HG02623 (cell line): ENCODE measurements around the gene DPF3.

Experiments
- ATAC-seq: cut with Tn5 transposase; IDR thresholded peaks from one replicate; pipeline ENCODE4 v1.9.1; 2021; ENCODE audit warnings: moderate library complexity; ENCODE audit not compliant: unreplicated experiment

DPF3 gene

DNA sequence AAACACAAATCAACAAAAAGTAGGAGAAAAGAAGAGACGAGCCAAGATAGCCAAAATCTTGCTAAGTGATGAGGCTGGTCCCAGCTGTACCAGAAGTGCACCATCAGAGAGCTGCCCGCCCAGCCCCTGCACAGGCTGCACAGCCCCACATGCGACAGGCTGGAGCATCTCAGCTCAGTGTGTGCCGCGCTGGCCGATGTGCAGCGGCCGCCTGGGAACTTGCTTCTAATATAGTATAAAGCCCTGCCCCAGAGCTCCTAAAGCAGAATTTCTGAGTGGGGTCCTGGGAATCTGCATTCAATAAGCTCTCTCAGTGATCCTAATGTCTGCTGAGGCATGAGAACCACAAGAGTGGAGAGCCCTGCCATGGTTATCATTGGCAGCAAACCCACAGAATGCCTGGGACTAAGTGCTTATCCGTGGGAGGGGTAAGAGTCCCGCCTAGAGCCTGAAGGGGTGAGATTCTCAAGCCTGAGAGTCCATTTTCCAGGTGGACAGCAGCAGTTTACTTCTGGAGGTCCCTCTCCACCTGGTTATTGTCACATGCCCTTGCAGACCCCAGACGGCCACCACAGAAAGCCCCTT, 171.6 kb downstream of the DPF3 start:
- no peak for ATAC-seq

DNA sequence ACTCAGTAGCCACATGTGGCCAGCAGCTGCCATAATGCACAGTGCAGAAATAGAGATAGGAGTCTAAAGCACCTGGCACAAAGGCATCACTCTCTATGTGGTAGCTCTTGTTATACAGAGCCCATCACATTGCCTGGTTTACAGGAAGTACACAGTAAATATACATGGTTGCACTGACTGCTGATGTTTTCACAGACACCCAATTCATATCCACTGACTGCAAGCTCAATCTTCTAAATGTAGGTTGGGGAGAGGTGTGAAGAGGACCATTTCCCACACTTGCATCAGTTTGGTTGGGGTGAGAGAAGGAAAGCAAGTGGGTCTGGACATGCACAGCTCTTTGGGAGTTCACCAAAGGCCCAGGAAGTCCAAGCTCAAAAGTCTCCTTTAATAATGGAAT, 172.8 kb downstream of the DPF3 start:
- no peak for ATAC-seq

DNA sequence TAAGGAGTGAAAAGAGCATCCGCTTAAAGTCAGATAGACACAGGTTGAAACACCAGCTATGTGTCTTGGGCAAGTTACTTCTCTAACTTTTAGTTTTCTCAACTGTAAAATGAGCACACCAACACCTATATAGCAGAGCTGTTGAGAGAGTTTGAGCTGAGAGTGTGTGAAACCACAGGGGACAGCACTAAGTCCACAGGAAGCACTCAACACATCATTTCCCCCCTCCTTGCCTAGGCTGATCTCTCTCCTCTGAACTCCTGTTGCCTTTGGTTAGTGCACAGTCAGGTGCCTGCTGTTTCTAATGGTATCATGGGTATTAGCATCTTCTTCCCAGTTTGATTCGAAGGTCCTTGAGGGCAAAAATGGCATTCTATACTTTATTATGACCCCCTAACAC, 176.7 kb downstream of the DPF3 start:
- no peak for ATAC-seq

DNA sequence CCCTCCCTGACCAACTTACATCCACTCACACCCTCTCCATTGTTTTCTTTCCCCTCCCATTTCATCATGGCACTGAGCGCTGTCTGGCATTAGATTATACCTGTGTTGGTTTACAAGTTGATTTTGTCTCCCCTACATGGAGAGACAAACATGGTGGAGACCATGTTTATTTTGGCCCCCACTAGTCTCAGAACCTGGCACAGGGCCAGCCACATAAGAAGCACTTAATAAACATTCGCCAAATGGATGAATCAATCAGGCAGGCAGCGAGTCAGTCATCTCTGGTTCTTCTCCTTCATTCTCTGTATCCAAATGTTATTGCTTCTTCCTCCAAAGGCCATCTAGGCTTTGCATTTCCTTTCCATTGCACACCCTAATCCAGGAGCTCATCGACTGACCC, 177.4 kb downstream of the DPF3 start:
- no peak for ATAC-seq

DNA sequence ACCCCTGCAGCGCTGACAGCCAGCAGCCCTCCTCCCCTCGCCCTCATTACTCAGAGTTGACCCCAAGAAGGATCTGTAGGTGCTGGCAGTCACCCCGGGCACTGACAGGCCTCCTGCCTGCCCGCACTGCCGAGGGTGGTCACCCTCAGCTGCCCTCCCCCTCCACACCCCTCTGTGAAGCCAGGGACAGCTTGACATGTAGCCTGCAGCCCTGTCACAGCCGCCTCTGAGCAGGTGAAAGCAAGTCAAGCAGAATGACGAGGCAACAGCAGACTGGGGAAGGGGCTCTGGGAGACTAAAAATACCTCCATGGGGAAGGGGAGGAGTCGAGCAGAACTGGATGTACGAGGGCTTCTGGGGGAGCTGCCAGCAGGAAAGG, 178.1 kb downstream of the DPF3 start:
- no peak for ATAC-seq

DNA sequence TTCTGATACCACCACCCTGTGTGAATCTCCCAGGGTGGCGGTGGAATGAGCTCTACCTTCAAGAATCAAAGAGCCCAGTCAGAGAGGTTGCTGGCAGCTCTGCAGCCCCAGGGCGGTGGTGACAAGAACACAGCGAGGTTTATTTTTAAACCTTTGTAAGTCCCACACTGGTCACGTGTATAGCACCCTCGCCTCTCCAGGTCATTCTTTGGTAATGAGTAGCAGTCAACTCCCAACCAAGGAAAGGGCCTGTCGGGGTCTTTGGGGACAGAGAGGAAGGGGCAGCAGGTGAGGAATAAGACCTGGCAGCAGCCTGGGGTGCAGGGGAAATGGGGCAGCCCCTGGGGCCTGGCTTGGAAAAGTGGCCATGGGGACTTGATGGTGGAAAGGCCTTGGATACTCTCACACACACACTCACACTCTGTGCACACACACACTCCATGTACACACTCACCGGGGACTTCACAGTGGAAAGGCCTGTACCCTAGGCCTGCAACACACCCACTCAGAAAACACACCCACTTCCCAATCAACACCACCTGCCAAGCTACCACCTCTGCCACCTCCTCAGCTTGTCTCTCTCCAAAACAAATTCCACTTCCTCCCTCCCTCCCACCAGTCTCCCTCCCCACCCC, 178.6 kb downstream of the DPF3 start:
- ATAC-seq, result no peak

DNA sequence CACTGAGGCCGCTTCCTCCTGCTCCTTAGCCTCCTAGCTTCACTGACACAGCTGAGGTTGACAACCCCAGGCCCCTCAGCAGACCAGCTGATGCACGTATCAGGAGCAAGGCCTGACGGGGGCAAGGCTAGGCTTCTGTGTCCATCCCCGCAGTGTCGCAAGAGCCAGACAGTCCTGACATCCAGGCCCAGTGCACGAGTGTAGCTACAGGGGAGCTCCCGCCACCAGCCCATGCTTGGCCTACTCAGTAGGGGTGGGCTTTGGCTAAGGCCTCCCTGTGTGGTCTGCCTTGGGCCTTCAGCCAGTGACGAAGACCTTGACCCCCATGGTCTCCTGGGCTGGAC, 179.1 kb downstream of the DPF3 start:
- no peak for ATAC-seq

DNA sequence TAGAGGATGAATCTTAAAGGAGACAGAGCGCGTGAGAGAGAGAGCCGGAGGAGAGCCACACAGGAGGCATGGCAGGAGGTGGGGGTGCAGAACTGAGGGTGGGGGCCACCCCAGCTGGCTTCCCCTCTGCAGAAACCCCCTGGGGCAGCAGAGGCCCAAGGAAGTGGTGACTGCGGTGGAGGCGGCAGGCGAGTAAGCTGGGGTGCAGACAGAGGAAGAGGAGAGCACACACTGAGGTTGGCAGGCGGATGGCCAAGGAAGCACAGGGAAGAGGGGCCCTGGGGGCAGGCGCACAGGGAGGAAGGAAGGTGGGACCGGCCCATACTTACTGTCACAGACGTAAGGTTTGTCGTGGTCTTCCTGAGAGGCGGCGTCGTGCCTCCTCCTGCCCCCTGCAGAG, 179.8 kb downstream of the DPF3 start:
- no peak for ATAC-seq

DNA sequence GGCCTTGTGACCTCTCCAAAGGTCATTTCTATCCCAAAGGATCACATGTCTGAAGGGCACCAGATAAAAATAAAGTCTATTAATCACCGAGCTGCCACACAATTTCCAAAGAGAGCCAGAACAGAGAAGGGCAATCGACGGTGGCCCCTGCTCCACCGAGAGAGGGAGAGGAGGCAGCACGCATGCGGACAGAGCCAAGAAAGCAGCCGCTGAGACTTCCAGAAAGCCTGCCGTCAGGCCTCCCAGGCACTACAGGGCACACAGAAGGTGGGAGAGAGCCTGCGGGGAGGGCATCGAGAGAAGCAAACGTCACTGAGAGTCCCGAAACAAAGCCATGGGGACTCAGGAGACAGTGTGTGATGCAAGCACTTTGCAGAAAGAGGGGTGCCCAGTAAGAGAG, 182.0 kb downstream of the DPF3 start:
- no peak for ATAC-seq

DNA sequence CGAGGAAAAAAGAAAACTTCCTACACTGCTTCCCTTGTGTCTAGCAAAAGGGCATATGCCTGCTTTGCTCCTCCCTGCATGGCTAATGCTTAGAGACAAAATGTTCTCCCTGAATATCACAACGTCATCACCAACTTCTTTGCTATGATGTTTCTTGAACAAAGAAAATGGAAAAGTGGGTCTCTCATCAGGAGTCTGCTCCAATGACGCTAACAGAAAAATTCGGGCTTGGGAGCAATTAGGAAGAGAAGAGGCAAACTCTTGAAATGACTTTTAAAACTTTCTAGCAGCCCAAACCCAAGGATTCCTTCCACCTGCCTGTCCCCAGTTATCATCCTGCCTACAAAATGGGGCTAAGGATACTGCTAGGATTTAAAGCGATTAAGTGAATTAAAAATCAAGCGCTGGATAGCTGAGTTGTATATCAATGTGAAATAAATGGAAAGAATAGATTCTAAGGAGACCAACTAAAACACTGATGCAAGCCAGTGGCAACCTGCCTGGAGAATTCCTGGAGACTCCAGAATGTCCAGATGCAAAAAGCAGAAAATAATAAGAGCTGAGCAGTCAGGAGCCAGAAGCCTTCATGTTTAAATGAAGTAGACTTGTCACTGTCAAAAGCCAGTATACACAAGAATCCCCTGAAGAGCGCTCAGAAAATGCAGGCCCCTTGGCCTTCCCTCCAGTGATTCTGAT, 183.8 kb downstream of the DPF3 start:
- ATAC-seq, result no peak

DNA sequence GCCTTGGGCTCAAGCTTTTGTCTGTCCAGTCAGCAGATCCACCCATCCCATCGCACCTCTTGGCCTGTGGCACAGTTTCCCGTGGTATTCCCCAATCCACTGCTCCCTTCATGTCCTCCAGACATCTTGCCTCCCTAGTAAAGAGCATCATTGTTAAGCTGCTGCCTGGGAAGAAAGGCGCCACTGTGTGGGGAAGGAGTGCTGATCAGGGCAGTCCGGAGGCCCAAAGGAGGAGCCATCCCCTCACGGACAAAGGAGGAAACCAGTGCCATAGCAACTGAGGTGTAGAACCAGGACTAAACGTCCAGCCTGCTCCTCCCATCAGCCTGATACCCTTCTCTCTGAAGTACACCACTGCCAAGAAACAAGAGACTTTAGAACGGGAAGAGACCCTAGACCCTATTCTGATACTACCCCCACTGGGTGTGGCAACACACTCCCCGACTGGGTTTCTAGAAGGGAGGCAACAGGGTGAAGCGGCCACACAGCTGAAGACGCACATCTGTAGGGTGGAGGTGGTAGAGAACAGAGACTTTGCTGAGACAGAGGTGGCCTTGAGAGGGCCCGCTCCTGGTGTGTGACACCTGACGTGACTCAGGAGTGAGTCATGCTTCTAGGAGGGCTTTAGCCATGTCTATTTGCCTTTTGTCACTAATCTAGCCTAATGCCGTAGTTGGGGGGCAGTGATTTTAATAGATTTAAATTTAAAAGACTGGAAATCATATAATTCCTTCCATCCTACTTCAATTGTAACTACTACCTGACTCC, 185.0 kb downstream of the DPF3 start:
- no peak for ATAC-seq

DNA sequence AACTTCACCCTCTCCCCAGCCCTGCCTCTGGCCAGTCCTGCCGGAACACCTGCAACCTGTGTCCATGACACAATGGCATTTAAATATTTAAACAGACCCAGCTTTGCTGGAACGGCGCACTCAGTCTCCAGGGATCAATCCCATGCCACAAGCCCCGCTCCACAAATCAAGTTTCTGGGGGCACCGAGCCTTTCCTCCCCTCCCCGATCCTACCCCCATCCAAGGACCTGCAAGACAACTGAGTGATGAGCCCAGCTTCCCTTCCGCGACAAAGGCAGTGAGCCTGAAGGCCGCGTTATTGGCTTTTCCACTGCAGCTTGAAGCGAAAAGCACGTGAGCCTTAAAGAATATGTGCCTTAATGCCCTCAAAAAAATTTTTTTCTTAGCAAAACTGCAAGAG, 185.7 kb downstream of the DPF3 start:
- no peak for ATAC-seq

DNA sequence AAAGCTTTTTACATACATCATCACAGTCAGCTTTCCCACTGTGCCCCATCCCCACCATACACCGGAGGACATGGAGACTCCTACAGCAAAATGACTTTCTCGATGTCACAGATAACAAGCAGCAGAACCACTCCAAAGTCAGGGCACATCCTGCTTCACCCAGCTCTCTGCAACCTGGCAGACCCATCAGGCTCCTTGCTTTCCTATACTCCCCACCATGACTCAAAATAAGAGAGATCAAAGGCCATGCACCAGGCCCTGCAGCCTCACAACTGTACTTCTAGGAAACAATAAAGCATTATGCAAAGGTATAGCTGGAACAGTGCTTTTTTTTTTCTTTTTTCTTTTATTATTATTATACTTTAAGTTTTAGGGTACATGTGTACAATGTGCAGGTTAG, 187.4 kb downstream of the DPF3 start:
- no peak for ATAC-seq

DNA sequence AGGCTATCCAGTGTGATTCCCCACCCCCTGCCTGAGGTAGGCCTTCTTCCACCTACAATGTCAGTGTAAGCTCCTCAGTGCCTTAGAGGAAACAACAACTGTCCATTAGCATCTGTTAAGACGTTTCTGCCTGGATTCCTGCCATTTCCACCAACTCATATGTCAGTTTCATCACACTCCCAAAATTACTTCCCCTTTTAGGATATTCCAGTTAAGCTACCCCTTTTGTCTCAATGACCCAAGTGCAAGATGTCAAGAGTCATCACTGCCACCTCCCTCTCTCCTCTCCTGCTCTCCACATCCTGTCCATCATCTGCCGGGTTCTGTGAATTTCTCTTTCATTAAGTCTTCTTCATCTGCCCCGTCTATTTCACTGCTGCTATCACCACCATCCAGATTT, 189.4 kb downstream of the DPF3 start:
- no peak for ATAC-seq

DNA sequence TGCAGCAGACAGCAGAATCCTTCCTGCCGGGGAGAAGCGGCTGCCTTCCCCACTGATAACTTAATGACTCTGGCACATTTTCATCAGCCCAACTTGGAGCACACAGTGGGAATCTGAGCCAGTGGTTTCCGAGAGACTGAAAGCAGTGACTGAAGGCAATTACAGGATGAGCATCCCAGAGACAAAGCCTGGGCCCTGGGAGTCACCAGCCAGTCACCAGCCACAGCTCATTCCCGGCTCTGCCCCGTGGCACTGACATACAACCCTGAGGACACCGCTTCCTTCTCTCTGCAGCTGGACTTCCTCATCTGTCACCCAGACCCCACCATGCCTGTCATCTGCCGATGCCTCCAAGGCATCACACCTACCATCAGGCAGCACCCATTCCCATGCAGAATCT, 192.3 kb downstream of the DPF3 start:
- no peak for ATAC-seq

DNA sequence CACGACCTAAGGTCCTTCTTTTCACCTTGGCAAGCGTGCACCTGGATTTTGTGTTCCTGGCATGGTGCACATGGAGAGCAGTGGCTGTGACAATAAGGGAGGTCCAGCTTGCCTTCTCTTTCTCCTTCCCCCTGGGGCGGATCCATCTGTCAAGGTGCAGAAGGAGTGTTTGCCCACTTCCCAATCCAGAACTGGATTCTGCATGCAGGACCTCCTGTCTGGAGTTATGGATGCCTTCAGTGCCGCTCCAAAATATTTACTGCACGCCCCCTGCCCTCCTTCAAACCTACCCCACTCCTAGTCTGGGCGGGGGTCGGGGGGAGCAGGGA, 192.7 kb downstream of the DPF3 start:
- ATAC-seq, result no peak

DNA sequence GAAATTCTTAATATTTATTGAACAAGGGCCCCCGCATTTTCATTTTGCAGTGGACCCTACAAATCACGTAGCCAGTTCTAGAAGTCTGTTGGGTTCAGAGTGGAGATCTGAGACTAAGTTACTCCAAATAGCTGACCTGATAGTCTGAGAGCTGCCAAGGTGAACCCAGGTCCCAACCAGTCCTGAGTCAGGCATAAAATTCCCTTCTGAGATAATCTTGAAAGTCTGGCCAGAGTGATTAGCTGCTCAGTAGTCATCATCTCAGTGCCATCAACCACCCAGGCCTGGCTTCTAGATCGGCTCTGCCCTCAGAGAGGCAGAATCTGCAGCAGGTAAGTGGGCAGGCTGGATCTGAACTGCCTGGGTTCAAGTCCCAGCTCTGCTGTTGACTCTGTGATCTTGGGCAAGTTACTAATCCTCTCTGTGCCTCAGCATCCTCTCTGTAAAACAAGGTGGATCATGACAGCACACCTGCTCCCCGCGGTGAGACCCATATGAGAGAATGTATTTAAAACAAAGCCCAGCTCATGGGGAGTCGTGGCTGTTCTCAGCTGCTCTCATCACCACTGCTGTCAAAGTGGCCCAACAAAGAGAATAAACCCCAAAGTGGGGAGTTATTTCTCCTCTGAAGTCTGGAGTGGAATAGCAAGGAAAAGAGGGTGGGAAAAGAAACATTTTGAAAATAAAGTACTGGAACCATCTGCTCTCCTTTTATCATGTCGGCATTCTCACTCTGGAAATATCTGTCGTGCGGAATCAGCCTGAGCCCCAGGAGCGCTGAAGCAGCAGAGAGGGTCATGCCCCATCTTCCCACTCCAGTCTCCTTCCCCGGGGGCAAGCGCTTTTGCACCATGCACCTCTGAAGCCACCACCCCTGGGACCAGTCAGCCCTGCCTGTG, 193.3 kb downstream of the DPF3 start:
- no peak for ATAC-seq

DNA sequence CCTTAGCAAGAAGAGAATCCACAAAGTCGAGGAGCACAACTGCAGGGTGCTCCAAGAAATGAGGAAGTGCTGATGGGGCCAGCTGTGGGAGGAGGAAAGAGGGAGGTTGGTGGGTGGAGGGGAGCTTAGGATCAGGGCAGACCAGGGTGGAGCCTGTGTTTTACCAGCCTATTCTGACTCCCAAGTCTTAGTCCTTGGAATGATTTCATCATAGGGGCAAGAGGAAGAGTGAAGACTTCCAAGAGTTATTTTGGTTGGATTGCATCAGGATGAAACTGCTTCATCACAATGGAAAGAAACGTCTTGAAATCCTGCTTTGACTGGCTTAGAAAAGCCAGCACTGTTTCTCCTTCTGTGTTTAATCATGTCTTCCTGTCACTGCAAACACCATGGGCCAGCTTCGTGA, 194.0 kb downstream of the DPF3 start:
- no peak for ATAC-seq

DNA sequence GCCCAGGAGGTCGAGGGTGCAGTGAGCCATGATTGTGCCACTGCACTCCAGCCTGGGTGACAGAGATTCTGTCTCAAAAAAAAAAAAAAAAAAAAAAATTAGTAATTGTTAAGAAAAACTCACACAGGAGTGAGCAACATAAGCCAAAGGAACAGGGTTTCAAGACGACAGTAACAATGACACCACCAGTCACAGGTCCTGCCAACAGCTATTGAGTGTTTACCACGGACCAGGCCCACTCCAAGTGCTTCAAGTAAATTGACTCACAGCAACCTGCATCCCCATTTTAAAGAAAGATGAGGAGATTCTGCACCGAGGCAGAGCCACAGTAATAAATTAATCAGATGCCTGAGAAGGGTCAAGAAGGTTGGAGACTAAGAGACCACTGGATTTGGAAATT, 194.5 kb downstream of the DPF3 start:
- ATAC-seq, result no peak

DNA sequence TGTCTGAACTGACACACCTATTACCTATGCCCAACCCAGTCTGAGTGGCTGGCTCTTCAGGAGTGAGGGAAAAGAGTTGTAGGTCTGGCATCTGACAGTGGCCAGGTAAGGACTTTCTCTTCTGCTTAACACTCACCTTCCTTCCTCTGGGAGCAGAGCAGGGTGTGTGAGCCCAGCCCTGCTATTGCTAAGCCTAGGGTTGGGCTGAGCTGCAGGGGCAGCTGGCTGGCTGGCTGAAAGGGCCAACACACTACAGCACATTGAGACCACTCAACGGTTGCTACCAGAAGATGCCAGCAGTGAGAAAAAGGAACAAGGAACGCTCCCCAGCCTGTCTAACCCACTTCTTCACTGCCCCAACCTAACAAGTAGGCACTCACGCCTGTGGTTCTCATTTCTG, 201.2 kb downstream of the DPF3 start:
- ATAC-seq, result no peak

DNA sequence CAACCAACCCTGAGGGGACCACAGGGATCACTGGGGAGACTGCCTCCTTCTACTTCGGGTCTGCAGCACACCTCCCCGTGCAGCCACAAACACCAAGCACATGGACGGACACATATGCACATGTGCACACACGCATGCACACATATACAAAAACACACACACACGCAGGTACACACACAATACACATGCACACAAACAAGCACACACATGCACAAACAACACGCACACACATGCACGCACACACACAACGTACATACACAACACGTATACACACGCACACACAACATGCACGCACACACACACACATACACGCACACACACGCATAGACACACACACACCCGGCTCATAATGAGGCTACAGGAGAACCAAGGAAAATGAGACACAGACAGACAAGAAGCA, 203.6 kb downstream of the DPF3 start:
- no peak for ATAC-seq
